BLaER1 (cell line): ENCODE data around the gene KCNS1.
A peak's percentile ranks its signal among the peaks of the same experiment; 100 is the strongest.

ENCODE experiments used
- H3K27ac ChIP-seq: shearing (Covaris generic); formaldehyde crosslinking; 2 replicates; pipeline ENCODE4 v1.8.1; 2022
- H3K27me3 ChIP-seq: shearing (Covaris generic); formaldehyde crosslinking; 2 replicates; pipeline ENCODE4 v1.8.1; 2022
- H3K36me3 ChIP-seq: shearing (Covaris generic); formaldehyde crosslinking; 2 replicates; pipeline ENCODE4 v1.8.1; 2022
- H3K4me1 ChIP-seq: shearing (Covaris generic); formaldehyde crosslinking; 2 replicates; pipeline ENCODE4 v1.8.1; 2022
- H3K4me2 ChIP-seq: shearing (Covaris generic); formaldehyde crosslinking; 2 replicates; pipeline ENCODE4 v1.8.1; 2022
- H3K4me3 ChIP-seq: shearing (Covaris generic); formaldehyde crosslinking; 2 replicates; pipeline ENCODE4 v1.8.1; 2022
- H3K9ac ChIP-seq: shearing (Covaris generic); formaldehyde crosslinking; 2 replicates; pipeline ENCODE4 v1.8.1; 2022
- H3K9me3 ChIP-seq: shearing (Covaris generic); formaldehyde crosslinking; 2 replicates; pipeline ENCODE4 v1.8.1; 2022
- H4K20me1 ChIP-seq: shearing (Covaris generic); formaldehyde crosslinking; 2 replicates; pipeline ENCODE4 v1.8.1; 2022
- Cebpa-rat ChIP-seq: shearing (Covaris generic); IDR thresholded peaks from 2 replicates; pipeline ENCODE4 v1.8.1; 2022

KCNS1 gene

GRCh38 chr20:45053430-45054351 lies 47.2 kb downstream of the KCNS1 start:
- H3K9ac ChIP-seq = peak overlapping the region; percentile 46
- TF ChIP-seq Cebpa-rat = no peak
- peak overlapping the region; percentile 57 for H3K4me2 ChIP-seq
- peaks cover 58% of the 10 kb centered on the region for H3K4me1 ChIP-seq
- H4K20me1 ChIP-seq = no peaks in the 10 kb centered on the region
- no peaks in the 10 kb centered on the region for H3K27me3 ChIP-seq
- H3K27ac ChIP-seq = peak overlapping the region; percentile 61
- no peaks in the 10 kb centered on the region for H3K9me3 ChIP-seq
- H3K36me3 ChIP-seq = peaks cover 20% of the 10 kb centered on the region
- H3K4me3 ChIP-seq = no peak overlapping the region

- Histone ChIP-seq H3K27me3 (no peaks in the 10 kb centered on the region), H3K4me2 (peak overlapping the region; percentile 57), H3K9ac (peak overlapping the region; percentile 46), H4K20me1 (no peaks in the 10 kb centered on the region), H3K9me3 (no peaks in the 10 kb centered on the region), H3K4me1 (peaks cover 58% of the 10 kb centered on the region), H3K4me3 (no peak overlapping the region), H3K27ac (peak overlapping the region; percentile 61), H3K36me3 (peaks cover 20% of the 10 kb centered on the region)
- no peak for TF ChIP-seq Cebpa-rat
These were observed 48.1 kb downstream of the KCNS1 start for GRCh38 chr20:45052698-45053429.

- peaks cover 9% of the 10 kb centered on the region; the same call in 1 of the 2 replicates for H3K36me3 ChIP-seq
- peak overlapping the region; percentile 8; the same call in 1 of the 2 replicates for H3K9ac ChIP-seq
- H3K9me3 ChIP-seq = no peaks in the 10 kb centered on the region
- H3K27ac ChIP-seq = no peak overlapping the region
- peak; percentile 77; the same call in 1 of the 2 replicates for TF ChIP-seq Cebpa-rat
- no peak overlapping the region for H3K4me3 ChIP-seq
- no peaks in the 10 kb centered on the region for H4K20me1 ChIP-seq
- peaks cover 58% of the 10 kb centered on the region for H3K4me1 ChIP-seq
- H3K4me2 ChIP-seq = peak overlapping the region; percentile 58
- H3K27me3 ChIP-seq = no peaks in the 10 kb centered on the region
These were observed 49.5 kb downstream of the KCNS1 start for GRCh38 chr20:45051204-45052060.

- no peak for TF ChIP-seq Cebpa-rat
- H3K4me1 ChIP-seq = peaks cover 54% of the 10 kb centered on the region
- H3K27me3 ChIP-seq = no peaks in the 10 kb centered on the region
- peak overlapping the region; percentile 66 for H3K27ac ChIP-seq
- H3K4me3 ChIP-seq = no peak overlapping the region
- peak overlapping the region; percentile 65 for H3K4me2 ChIP-seq
- no peak overlapping the region for H3K9ac ChIP-seq
- H3K36me3 ChIP-seq = peaks cover 13% of the 10 kb centered on the region; the same call in 1 of the 2 replicates
- no peaks in the 10 kb centered on the region for H3K9me3 ChIP-seq
- H4K20me1 ChIP-seq = no peaks in the 10 kb centered on the region
These were observed 50.9 kb downstream of the KCNS1 start for GRCh38 chr20:45049904-45050471.

GRCh38 chr20:45049438-45049837 lies 51.5 kb downstream of the KCNS1 start:
- Histone ChIP-seq H3K27me3 (no peaks in the 10 kb centered on the region), H4K20me1 (peaks cover 2% of the 10 kb centered on the region; the same call in 1 of the 2 replicates), H3K4me2 (peak overlapping the region; percentile 65), H3K9me3 (no peaks in the 10 kb centered on the region), H3K4me1 (peaks cover 51% of the 10 kb centered on the region), H3K9ac (no peak overlapping the region), H3K4me3 (no peak overlapping the region), H3K36me3 (peaks cover 9% of the 10 kb centered on the region; the same call in 1 of the 2 replicates), H3K27ac (peak overlapping the region; percentile 66)
- no peak for TF ChIP-seq Cebpa-rat

GRCh38 chr20:45047581-45048119 lies 53.3 kb downstream of the KCNS1 start:
- peaks cover 4% of the 10 kb centered on the region; the same call in 1 of the 2 replicates for H4K20me1 ChIP-seq
- no peak overlapping the region for H3K4me3 ChIP-seq
- no peak overlapping the region for H3K27ac ChIP-seq
- no peaks in the 10 kb centered on the region for H3K9me3 ChIP-seq
- no peak overlapping the region for H3K4me2 ChIP-seq
- H3K27me3 ChIP-seq = no peaks in the 10 kb centered on the region
- H3K36me3 ChIP-seq = peaks cover 12% of the 10 kb centered on the region; the same call in 1 of the 2 replicates
- H3K9ac ChIP-seq = no peak overlapping the region
- TF ChIP-seq Cebpa-rat = no peak
- peaks cover 34% of the 10 kb centered on the region for H3K4me1 ChIP-seq

- Histone ChIP-seq H3K27me3 (no peaks in the 10 kb centered on the region), H3K4me3 (no peak overlapping the region), H3K36me3 (peaks cover 16% of the 10 kb centered on the region; the same call in 1 of the 2 replicates), H3K4me1 (peaks cover 3% of the 10 kb centered on the region), H3K27ac (no peak overlapping the region), H3K9ac (no peak overlapping the region), H3K4me2 (no peak overlapping the region), H4K20me1 (peaks cover 4% of the 10 kb centered on the region; the same call in 1 of the 2 replicates), H3K9me3 (no peaks in the 10 kb centered on the region)
- no peak for TF ChIP-seq Cebpa-rat
These were observed 56.3 kb downstream of the KCNS1 start for GRCh38 chr20:45044601-45045000.

GRCh38 chr20:45044084-45044573 lies 56.8 kb downstream of the KCNS1 start:
- no peak overlapping the region for H3K27ac ChIP-seq
- H3K4me1 ChIP-seq = no peaks in the 10 kb centered on the region
- H3K36me3 ChIP-seq = peaks cover 16% of the 10 kb centered on the region; the same call in 1 of the 2 replicates
- no peak for TF ChIP-seq Cebpa-rat
- no peak overlapping the region for H3K4me2 ChIP-seq
- no peak overlapping the region for H3K9ac ChIP-seq
- H3K4me3 ChIP-seq = no peak overlapping the region
- peaks cover 4% of the 10 kb centered on the region; the same call in 1 of the 2 replicates for H4K20me1 ChIP-seq
- H3K9me3 ChIP-seq = no peaks in the 10 kb centered on the region
- H3K27me3 ChIP-seq = no peaks in the 10 kb centered on the region
